HG03432 (cell line): Measurements from ENCODE around the gene SEMA3E.
"Not testable (repeated sequence)": the region's sequence is repeated elsewhere in the genome, so short reads cannot be mapped to it uniquely, and the experiment has no call there.

Source experiments
- ATAC-seq: cut with Tn5 transposase; IDR thresholded peaks from one replicate; pipeline ENCODE4 v1.9.1; 2021; ENCODE audit warnings: mild to moderate bottlenecking, moderate library complexity; ENCODE audit not compliant: unreplicated experiment

The SEMA3E gene

GRCh38 chr7:83494683-83495082, 154.3 kb downstream of the SEMA3E start:
- ATAC-seq, result no peak

GRCh38 chr7:83492802-83493201, 156.1 kb downstream of the SEMA3E start:
- ATAC-seq, result no peak

GRCh38 chr7:83487801-83488200, 161.1 kb downstream of the SEMA3E start:
- no peak for ATAC-seq

GRCh38 chr7:83486957-83487356, 162.0 kb downstream of the SEMA3E start:
- no peak for ATAC-seq

DNA sequence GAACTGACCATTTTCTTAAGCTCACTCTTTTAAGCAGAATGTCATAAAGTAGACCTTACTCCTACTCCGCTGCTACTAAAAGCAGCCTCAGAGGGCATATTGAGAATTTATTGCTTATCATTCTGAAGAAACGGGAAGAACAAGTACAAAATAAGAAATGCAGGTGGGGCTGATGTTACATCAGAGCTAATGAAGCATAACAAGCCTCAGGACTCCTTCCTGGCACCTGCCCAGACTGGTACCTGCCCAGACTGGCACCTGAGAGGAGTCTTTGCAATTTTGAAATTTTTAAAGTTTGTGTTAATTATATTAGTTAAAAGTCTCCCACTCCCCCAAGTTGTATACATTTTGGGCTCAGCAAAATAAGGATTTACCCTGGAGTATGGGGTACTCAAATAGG, 162.4 kb downstream of the SEMA3E start:
- no peak for ATAC-seq

DNA sequence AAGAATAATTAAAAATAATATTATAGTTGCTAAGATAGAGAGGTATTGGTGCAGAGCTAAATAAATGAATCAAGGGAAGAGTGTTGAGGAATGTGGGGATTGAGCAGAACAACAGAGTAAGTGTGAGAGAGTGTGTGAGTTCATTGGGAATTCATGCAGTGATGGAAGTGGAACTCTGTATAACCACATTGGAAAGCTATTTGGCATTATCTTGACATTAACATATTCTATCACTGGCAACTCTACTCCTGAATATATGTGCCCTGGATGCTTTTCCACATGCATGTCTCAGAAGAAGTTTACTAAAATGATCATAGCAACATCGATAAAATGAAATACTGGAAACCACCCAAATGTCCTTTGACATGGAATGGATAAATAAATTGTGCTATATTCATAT, 164.1 kb downstream of the SEMA3E start:
- no peak for ATAC-seq

DNA sequence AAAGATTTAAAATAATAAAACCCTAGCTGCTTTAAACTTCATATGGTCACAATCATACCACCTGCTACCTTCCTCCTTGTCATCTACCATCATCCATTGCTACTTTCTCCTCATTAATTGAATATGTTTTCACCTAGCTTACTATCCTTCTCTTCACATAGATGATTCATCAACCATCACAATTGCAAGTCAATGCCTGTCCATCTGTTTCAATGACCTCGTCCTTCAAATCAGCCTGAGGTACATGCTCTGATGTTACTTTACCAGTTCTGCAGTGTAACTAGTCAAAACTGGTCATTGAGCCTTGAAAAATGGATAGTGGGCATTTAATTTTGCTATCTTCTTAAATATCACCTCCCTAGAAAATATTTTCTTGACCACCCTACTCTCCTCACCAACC, 164.7 kb downstream of the SEMA3E start:
- no peak for ATAC-seq

GRCh38 chr7:83478616-83479015, 170.3 kb downstream of the SEMA3E start:
- ATAC-seq, result no peak

GRCh38 chr7:83476511-83477050, 172.4 kb downstream of the SEMA3E start:
- ATAC-seq, result no peak

DNA sequence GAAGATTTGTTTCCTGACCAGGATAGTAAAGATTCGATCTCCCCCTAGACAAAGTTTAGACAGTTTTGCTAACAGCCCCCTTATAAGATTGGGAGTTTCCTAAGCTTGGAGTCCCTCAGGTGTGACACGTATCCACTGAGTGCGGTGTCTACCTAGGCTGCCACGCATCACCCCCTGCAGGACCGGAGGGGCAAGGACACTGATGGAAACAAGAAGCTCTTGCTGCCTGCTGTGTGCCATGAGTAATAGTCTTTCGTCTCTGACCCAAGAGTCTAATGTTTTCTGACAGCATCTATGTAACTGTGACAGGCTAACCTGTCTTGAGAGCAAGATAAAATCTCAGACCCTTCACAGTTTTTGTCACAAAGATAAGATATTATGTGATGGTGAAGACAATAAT, 173.5 kb downstream of the SEMA3E start:
- no peak for ATAC-seq

- ATAC-seq, result no peak
Measured at GRCh38 chr7:83472376-83472775, 176.6 kb downstream of the SEMA3E start.

- ATAC-seq, result no peak
Measured at GRCh38 chr7:83469491-83469890, 179.4 kb downstream of the SEMA3E start.

GRCh38 chr7:83469076-83469475, 179.9 kb downstream of the SEMA3E start:
- ATAC-seq, result no peak

DNA sequence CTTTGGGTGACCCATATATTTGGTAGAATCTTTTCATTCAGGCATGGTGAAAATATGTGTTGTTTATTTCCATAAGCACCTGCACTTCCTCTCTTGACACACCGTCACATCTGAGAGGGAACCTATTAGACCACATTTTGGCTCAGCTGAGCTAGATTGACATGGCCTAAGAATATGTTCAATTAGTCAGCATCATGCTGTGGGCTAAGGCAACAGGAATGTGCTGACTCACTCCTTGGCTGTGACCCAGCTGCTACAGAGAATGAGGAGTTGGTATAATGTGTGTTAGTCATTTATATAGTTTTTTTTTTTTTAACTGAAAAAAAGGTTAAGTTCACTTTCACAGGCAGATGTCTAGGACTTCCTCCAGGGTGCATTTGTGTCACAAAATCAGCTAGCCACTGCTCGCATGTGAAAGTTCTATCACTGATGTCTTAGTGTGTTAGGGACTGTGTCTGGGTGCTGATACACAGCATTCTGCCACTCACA, 180.6 kb downstream of the SEMA3E start:
- peak; percentile 97 for ATAC-seq

GRCh38 chr7:83467493-83467892, 181.4 kb downstream of the SEMA3E start:
- ATAC-seq, result no peak

- no peak for ATAC-seq
Measured at GRCh38 chr7:83466956-83467355, 182.0 kb downstream of the SEMA3E start.

GRCh38 chr7:83466187-83466923, 182.6 kb downstream of the SEMA3E start:
- ATAC-seq, result no peak

DNA sequence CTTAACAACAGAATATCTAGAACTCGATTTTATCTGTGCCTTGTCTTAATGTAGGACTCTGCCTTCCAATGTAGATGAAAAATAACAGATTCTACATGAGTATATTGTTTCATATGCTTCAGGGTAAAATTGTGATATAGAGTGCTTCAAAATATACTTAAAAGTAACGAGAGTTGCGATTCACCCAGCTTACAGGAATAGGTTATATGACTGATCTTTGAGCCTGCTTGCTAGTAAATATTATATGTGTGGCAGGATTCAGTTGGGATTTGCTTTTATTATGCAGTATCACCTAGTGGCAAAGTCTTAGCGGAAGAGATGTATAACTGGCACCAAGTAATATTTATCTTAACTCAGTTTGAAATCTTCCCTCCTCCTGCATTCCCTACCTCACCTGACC, 183.3 kb downstream of the SEMA3E start:
- ATAC-seq, result no peak

GRCh38 chr7:83461820-83462219, 187.1 kb downstream of the SEMA3E start:
- ATAC-seq, result not testable (repeated sequence)

GRCh38 chr7:83459930-83460653, 188.8 kb downstream of the SEMA3E start:
- ATAC-seq, result not testable (repeated sequence)

DNA sequence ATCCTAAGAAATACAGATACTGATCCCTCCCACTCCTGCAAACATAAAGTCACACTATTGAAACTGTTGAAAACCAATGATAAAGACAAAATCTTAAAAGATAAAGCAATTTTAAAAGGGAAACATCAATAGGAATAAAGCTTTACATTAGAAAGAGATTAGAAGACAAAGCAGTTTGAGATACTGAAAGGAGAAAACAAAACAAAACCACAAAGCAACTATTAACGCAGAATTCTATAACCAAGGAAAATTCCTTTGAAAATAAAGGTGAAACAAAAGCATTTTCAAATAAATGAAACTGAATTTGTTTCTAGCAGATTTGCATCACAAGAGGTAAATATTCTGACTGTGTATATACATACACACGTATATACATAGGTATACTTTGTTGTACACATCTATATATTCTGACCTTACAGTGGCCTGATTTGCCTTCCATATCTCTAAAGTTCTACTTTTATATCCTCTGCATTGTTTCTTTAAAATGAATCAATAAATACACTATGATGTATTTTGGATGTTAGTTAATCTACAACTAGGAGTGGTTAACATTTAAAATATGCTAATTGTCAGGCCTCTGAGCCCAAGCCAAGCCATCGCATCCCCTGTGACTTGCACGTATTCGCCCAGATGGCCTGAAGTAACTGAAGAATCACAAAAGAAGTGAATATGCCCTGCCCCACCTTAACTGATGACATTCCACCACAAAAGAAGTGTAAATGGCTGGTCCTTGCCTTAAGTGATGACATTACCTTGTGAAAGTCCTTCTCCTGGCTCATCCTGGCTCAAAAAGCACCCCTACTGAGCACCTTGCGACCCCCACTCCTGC, 189.6 kb downstream of the SEMA3E start:
- ATAC-seq, result not testable (repeated sequence)
